Stimulated activated CD8-positive, alpha-beta memory T cell treated with anti-CD3 and anti-CD28 coated beads, Interleukin-12 subunit alpha, Interleukin-12 subunit beta, amount 100 ng/mL, for 24 hours (primary cell): ENCODE data around the gene ATG4D.

Experiments
- DNase-seq: peaks from one replicate; pipeline ENCODE4 v3.0.0-alpha.2; 2020; ENCODE audit errors: extremely low read depth

ATG4D gene

DNA sequence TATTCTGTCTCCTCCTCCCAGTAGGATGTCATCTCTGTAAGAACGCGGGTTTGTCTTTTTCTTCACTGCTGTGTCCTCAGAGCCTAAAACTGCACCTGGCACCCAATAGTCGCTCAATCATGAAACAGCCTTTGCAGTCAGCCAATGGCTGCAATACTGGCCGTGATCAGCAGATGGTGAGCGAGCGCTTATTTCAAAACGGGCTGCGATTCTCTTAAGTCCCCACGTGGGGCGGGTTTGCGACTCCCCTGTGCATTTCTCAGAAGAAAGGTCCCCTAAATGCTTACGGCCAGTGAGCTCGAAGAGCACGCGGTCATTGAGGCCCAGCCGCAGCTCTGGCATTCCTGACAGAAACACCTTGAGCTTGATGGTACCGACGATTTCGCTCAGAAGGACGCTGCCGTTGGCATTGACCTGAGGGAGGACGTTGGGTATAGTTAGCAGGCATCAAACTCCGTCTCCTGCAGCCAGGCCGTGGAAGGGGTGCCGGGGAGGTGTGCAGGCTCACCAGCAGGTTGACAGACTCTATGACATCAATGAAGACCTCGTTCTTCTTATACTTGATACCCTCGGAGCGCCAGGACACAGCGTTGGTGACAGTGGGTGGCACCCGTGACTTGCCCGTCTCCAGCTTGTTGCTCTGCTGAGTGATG, 37.4 kb downstream of the ATG4D start:
- DNase-seq, result peak; percentile 71

- no peak for DNase-seq
These were observed 38.4 kb downstream of the ATG4D start for GRCh38 chr19:10582091-10582490.

- no peak for DNase-seq
These were observed 39.5 kb downstream of the ATG4D start for GRCh38 chr19:10583036-10583776.

- no peak for DNase-seq
These were observed 42.7 kb downstream of the ATG4D start for GRCh38 chr19:10586396-10586795.

- no peak for DNase-seq
These were observed 43.5 kb downstream of the ATG4D start, which contains the start of gene AP1M2 for GRCh38 chr19:10587022-10587838. AP1M2 (minus strand) TSS chr19:10587312; CDS start chr19:10587231, 81 bp downstream.

GRCh38 chr19:10587839-10588150, 44.1 kb downstream of the ATG4D start:
- no peak for DNase-seq

DNA sequence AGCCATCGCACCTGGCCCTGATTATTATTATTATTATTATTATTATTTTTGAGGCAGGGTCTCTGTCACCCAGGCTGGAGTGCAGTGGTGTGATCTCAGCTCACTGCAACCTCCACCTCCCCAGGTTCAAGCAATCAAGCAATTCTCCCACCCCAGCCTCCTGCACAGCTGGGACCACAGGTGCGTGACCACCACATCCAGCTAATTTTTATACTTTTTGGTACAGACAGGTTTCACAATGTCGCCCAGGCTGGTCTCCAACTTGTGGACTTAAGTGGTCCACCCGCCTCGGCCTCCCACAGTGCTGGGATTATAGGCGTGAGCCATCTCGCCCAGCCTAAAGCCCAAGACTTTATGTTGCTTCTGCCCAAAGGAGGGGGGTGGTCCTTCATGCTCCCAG, 49.4 kb downstream of the ATG4D start:
- no peak for DNase-seq

GRCh38 chr19:10593820-10594637, 50.3 kb downstream of the ATG4D start:
- no peak for DNase-seq

- DNase-seq, result no peak
These were observed 56.4 kb downstream of the ATG4D start for GRCh38 chr19:10600149-10600548.

GRCh38 chr19:10601999-10602329, 58.3 kb downstream of the ATG4D start:
- no peak for DNase-seq

- peak; percentile 69 for DNase-seq
These were observed 58.8 kb downstream of the ATG4D start for GRCh38 chr19:10602330-10603083.
